K562 (cell line): Measurements from ENCODE around the gene HMGN2. TPM values are rescaled to one million over a fixed set of nuclear protein-coding genes. Genes with fewer than 3 reads are reported as not detected.

ENCODE experiments used
- ATAC-seq: fragments of 200-7000 bp; cut with Tn5 transposase; 3 replicates; pipeline ENCODE4 v1.9.1; 2020; ENCODE audit warnings: moderate library complexity
- BruUV-seq: library from RNA; stranded (reverse); fragments of 400-500 nt; replicated peaks from 2 replicates; lab custom pipeline; 2021; lab: Mats Ljungman, UMichigan
- CTCF ChIA-PET: fragments of 300-600 bp; formaldehyde crosslinking; extraction: SDS; loops from one replicate; lab custom pipeline; 2021; ENCODE audit warnings: low intra/inter-chr PET ratio; lab: Yijun Ruan, JAX
- POLR2A ChIA-PET: fragments of 300-600, 350-650 bp; sonication (Branson Sonifier 250); formaldehyde crosslinking; extraction: SDS; loops from one replicate; lab custom pipeline; 2021; ENCODE audit warnings: antibody characterized with exemption, inconsistent platforms; lab: Yijun Ruan, JAX
- DNase-seq, 4 experiments: peaks; one replicate each; pipeline versions ENCODE4 v3.0.0 to v3.0.0-alpha.2; 2011 to 2018; ENCODE audit warnings: low spot score in 3 of 4, mixed read lengths in 3 of 4; ENCODE audit errors: extremely low read depth in 1 of 4
- FAIRE-seq: peaks from 2 replicates; lab custom pipeline; 2011; peaks lifted over from hg19 to GRCh38; lab: Jason Lieb, UNC
- H2AFZ ChIP-seq: 2 replicates; pipeline ENCODE4 v1.6.0; 2011; ENCODE audit warnings: low read depth, low read length, control low read depth, inconsistent platforms
- H3K27ac ChIP-seq: fragments of 200-600 bp; 3 replicates; pipeline ENCODE4 v1.8.0; 2011; ENCODE audit warnings: low read depth, mild to moderate bottlenecking, control low read depth, inconsistent platforms, low read length, moderate library complexity, mixed read lengths; ENCODE audit errors: extremely low read depth
- H3K27me3 ChIP-seq, 2 experiments: fragments of 300-600 bp in 1 of 2; 2 replicates in 1 of 2; 3 replicates in 1 of 2; pipeline versions ENCODE4 v1.6.0 to v1.8.0; 2011; ENCODE audit warnings: inconsistent platforms in 2 of 2, low read length in 2 of 2, mild to moderate bottlenecking in 1 of 2, mixed read lengths in 1 of 2, moderate library complexity in 1 of 2; ENCODE audit not compliant: control insufficient read depth in 2 of 2, insufficient read depth in 2 of 2
- H3K36me3 ChIP-seq: fragments of 300-600 bp; 3 replicates; pipeline ENCODE4 v1.8.0; 2011; ENCODE audit warnings: mild to moderate bottlenecking, low read length, inconsistent platforms; ENCODE audit not compliant: control insufficient read depth, insufficient read depth
- H3K4me1 ChIP-seq, 2 experiments: fragments of 200-600 bp in 1 of 2; replicated peaks in 1 of 2; 2 replicates in 1 of 2; 3 replicates in 1 of 2; pipeline versions ENCODE4 v1.5.1 to v1.8.0; 2011; ENCODE audit warnings: inconsistent platforms in 2 of 2, low read length in 2 of 2, mild to moderate bottlenecking in 1 of 2, mixed read lengths in 1 of 2, moderate library complexity in 1 of 2; ENCODE audit not compliant: control insufficient read depth in 2 of 2, insufficient read depth in 2 of 2
- H3K4me2 ChIP-seq: 2 replicates; pipeline ENCODE4 v1.6.1; 2011; ENCODE audit warnings: low read length, control low read depth, inconsistent platforms, mixed read lengths; ENCODE audit not compliant: insufficient read depth
- H3K4me3 ChIP-seq: fragments of 200-600 bp; sonication (generic), shearing (Covaris generic); 2 replicates; pipeline ENCODE4 v1.5.1; 2016; ENCODE audit warnings: control low read depth, inconsistent platforms
- H3K79me2 ChIP-seq: fragments of 200-600 bp; 3 replicates; pipeline ENCODE4 v1.8.0; 2011; ENCODE audit warnings: low read length, inconsistent platforms; ENCODE audit not compliant: control insufficient read depth, insufficient read depth
- H3K9ac ChIP-seq, 2 experiments: 2 replicates each; pipeline versions ENCODE4 v1.6.0 to v1.6.1; 2011; ENCODE audit warnings: low read depth in 2 of 2, low read length in 2 of 2, control low read depth in 1 of 2, inconsistent platforms in 1 of 2, mild to moderate bottlenecking in 1 of 2, mixed read lengths in 1 of 2; ENCODE audit not compliant: insufficient read depth in 1 of 2
- H3K9me1 ChIP-seq: one replicate; pipeline ENCODE4 v1.6.0; 2011; ENCODE audit warnings: inconsistent platforms, mild to moderate bottlenecking, low read length, moderate library complexity; ENCODE audit not compliant: control insufficient read depth, insufficient read depth
- H3K9me3 ChIP-seq: replicated peaks from 2 replicates; pipeline ENCODE4 v1.5.1; 2011; ENCODE audit warnings: low read depth, low read length, inconsistent platforms; ENCODE audit not compliant: control insufficient read depth, insufficient read depth
- H4K20me1 ChIP-seq: replicated peaks from 2 replicates; pipeline ENCODE4 v1.6.1; 2011; ENCODE audit warnings: low read length, inconsistent platforms, mixed read lengths; ENCODE audit not compliant: control insufficient read depth, insufficient read depth
- ARNT ChIP-seq, 2 experiments: fragments of 450-650 bp; IDR thresholded peaks; 2 replicates each; pipeline ENCODE4 v1.6.1; 2016; ENCODE audit warnings: mild to moderate bottlenecking in 1 of 2
- BCOR ChIP-seq: fragments of 450-650 bp; IDR thresholded peaks from 2 replicates; pipeline ENCODE4 v1.6.1; 2016
- BRF2 ChIP-seq: IDR thresholded peaks from 3 replicates; pipeline ENCODE4 v1.6.1; 2011; ENCODE audit warnings: borderline replicate concordance, mild to moderate bottlenecking; ENCODE audit not compliant: insufficient read length, insufficient read depth
- CBFA2T2 ChIP-seq: fragments of 450-650 bp; conservative IDR thresholded peaks from 2 replicates; pipeline ENCODE4 v1.6.1; 2017; ENCODE audit warnings: mild to moderate bottlenecking
- CBFA2T3 ChIP-seq: fragments of 450-650 bp; IDR thresholded peaks from 2 replicates; pipeline ENCODE4 v1.6.1; 2017
- JUNB ChIP-seq: fragments of 450-650 bp; formaldehyde crosslinking; conservative IDR thresholded peaks from 2 replicates; pipeline ENCODE4 v1.4.0; 2020; ENCODE audit warnings: mild to moderate bottlenecking
- MAFG ChIP-seq: fragments of 450-650 bp; conservative IDR thresholded peaks from 2 replicates; pipeline ENCODE4 v1.6.1; 2016; ENCODE audit warnings: missing genetic modification characterization, missing compliant biosample characterization
- NCOR1 ChIP-seq: fragments of 450-650 bp; IDR thresholded peaks from 2 replicates; pipeline ENCODE4 v1.6.1; 2016; ENCODE audit warnings: mild to moderate bottlenecking, moderate library complexity
- NFE2 ChIP-seq: IDR thresholded peaks from 2 replicates; pipeline ENCODE4 v1.6.1; 2014; ENCODE audit warnings: antibody characterized with exemption, low read depth
- NR2C1 ChIP-seq, 2 experiments: fragments of 450-650 bp; IDR thresholded peaks; 2 replicates each; pipeline ENCODE4 v1.6.1; 2017; ENCODE audit warnings: mild to moderate bottlenecking in 2 of 2, antibody characterized with exemption in 1 of 2, inconsistent platforms in 1 of 2, missing compliant biosample characterization in 1 of 2, missing genetic modification characterization in 1 of 2
- POLR2AphosphoS5 ChIP-seq: IDR thresholded peaks from 2 replicates; pipeline ENCODE4 v1.6.1; 2011; ENCODE audit warnings: mild to moderate bottlenecking, low read depth, low read length, moderate library complexity; ENCODE audit not compliant: control insufficient read depth, insufficient read depth
- RBM25 ChIP-seq: fragments of 200-400 bp; formaldehyde crosslinking; IDR thresholded peaks from 2 replicates; pipeline ENCODE4 v1.6.1; 2018; ENCODE audit warnings: low read length, low read depth, moderate library complexity; ENCODE audit not compliant: severe bottlenecking
- SRF ChIP-seq, 2 experiments: fragments of 250-450, 450-650 bp in 1 of 2; sonication (Bioruptor Pico) in 1 of 2; sonication (generic) in 1 of 2; formaldehyde crosslinking; IDR thresholded peaks; 2 replicates each; pipeline versions ENCODE4 v1.5.0 to v1.5.1; 2020 to 2022; ENCODE audit warnings: mild to moderate bottlenecking in 1 of 2, missing genetic modification reagents in 1 of 2
- ZNF12 ChIP-seq: sonication (generic); formaldehyde crosslinking; IDR thresholded peaks from 2 replicates; pipeline ENCODE4 v1.4.0; 2020; ENCODE audit warnings: mild to moderate bottlenecking, missing genetic modification reagents
- WGBS: fragments of 100-300 bp; shearing (Covaris generic); methylation state at CpG from one replicate; pipeline ENCODE4 v1.1.6; 2016; ENCODE audit warnings: low coverage, mixed read lengths; ENCODE audit not compliant: insufficient coverage; ENCODE audit errors: missing lambda C conversion rate; 5-methylcytosine and 5-hydroxymethylcytosine counted together
- in situ Hi-C: fragments of 300-500 bp; cut with MboI; formaldehyde crosslinking; loops from 4 replicates; pipeline ENCODE4 v1.15.0; 2018; ENCODE audit warnings: inconsistent platforms, mixed read lengths
- intact Hi-C: fragments of 100-400 bp; cut with micrococcal nuclease; formaldehyde crosslinking; loops from 2 replicates; pipeline ENCODE4 v1.14.2; 2022
- polyA plus RNA-seq, 8 experiments: library from polyadenylated mRNA; depleted of rRNA in 4 of 8; stranded (reverse) in 5 of 8; unstranded in 3 of 8; fragments of >200 nt; fragmentation: Nextera tagmentation in 2 of 8; fragmentation: Illumina TruSeq in 1 of 8; extraction: Ambion mirVana in 2 of 8; extraction: Trizol in 1 of 8; gene quantifications; 2 replicates each; pipeline versions ENCODE4 v1.2.1 to v1.2.3, GENCODE V29; 2011 to 2014; ENCODE audit warnings: inconsistent platforms in 1 of 8, missing spikeins in 1 of 8
- total RNA-seq, 7 experiments: library from RNA; depleted of rRNA in 6 of 7; stranded (reverse); fragments of >200 nt in 6 of 7; fragmentation: Illumina TruSeq in 2 of 7; extraction: Trizol in 2 of 7; gene quantifications; 2 replicates each; pipeline versions ENCODE4 v1.2.1 to v1.2.3, GENCODE V29; 2011 to 2021; ENCODE audit warnings: low replicate concordance in 1 of 7
- TF ChIP-seq, protein P1 (sequence below): fragments of 450-650 bp; formaldehyde crosslinking; IDR thresholded peaks from 2 replicates; pipeline ENCODE4 v1.4.0; 2022; ENCODE audit warnings: mild to moderate bottlenecking, moderate library complexity

Gene HMGN2
- total and polyA plus RNA-seq, 9 of the 15 experiments (the other 6 are each of a cell fraction or from before 2014, with no cell fraction given) = 370 to 1,354 (median 965) TPM

- CTCF ChIA-PET = no interaction called here
Observed at GRCh38 chr1:26440259-26440658, 32.0 kb upstream of the HMGN2 start.

GRCh38 chr1:26449868-26450267, 22.4 kb upstream of the HMGN2 start:
- intact Hi-C loops = no loop called here
- H2AFZ ChIP-seq = no peak overlapping the region
- CTCF ChIA-PET = no interaction called here

More at GRCh38 chr1:26440259-26440658, 32.0 kb upstream of the HMGN2 start:
- Histone ChIP-seq H3K4me1 (no peaks in the 10 kb centered on the region), H3K79me2 (no peaks in the 10 kb centered on the region), H3K4me3 (no peak overlapping the region), H2AFZ (no peak overlapping the region), H3K9me3 (no peaks in the 10 kb centered on the region), H4K20me1 (no peaks in the 10 kb centered on the region), H3K9me1 (no peaks in the 10 kb centered on the region), H3K36me3 (peaks cover 84% of the 10 kb centered on the region), H3K9ac (no peak overlapping the region), H3K4me2 (no peak overlapping the region), H3K27me3 (no peaks in the 10 kb centered on the region), H3K27ac (no peak overlapping the region)
- WGBS = 88% methylated on average over 2 of the region's 2 CpGs
- no TSS peak for BruUV-seq
- in situ Hi-C loops (no loop called here), intact Hi-C loops (no loop called here)
- POLR2A ChIA-PET = interaction anchor here (0.7 to 1.9 kb wide), 2 partner anchors 8 to 9 kb away, joined by 3 to 8 read pairs; partner anchors contain the start of gene DHDDS
- TF ChIP-seq NR2C1 (IDR thresholded peaks at IDR 0.05) = no peak
- TF ChIP-seq NR2C1 (tag; IDR thresholded peaks at IDR 0.05) = no peak
- TF ChIP-seq RBM25 = peak; percentile 86
- peak; percentile 66 for TF ChIP-seq BCOR
- no peak for FAIRE-seq
- no peak for DNase-seq
- no peak for ATAC-seq

More at GRCh38 chr1:26449868-26450267, 22.4 kb upstream of the HMGN2 start:
- Histone ChIP-seq H4K20me1 (no peaks in the 10 kb centered on the region), H3K36me3 (peaks cover 81% of the 10 kb centered on the region), H3K4me1 (0 out of 5 replicates have a peak, but pooled peaks cover 0 to 3% of the 10 kb centered on the region in 2 experiments), H3K79me2 (no peaks in the 10 kb centered on the region), H3K9me3 (no peaks in the 10 kb centered on the region), H3K9me1 (no peaks in the 10 kb centered on the region), H3K4me3 (no peak overlapping the region), H3K27me3 (no peaks in the 10 kb centered on the region), H3K4me2 (no peak overlapping the region), H3K9ac (no peak overlapping the region), H3K27ac (no peak overlapping the region)
- WGBS = 44% methylated on average over 3 of the region's 3 CpGs
- in situ Hi-C loops = no loop called here
- DNase-seq = peak in 2 of 4 experiments; percentile 34 to 40
- peak; percentile 30; the same call in 1 of the 2 replicates for TF ChIP-seq POLR2AphosphoS5
- no peak for TF ChIP-seq BRF2
- no peak for TF ChIP-seq JUNB (CRISPR knock-in tag)
- TF ChIP-seq SRF (CRISPR knock-in tag; IDR thresholded peaks at IDR 0.05) = no peak
- no peak for TF ChIP-seq ZNF12 (CRISPR knock-in tag)
- no peak for TF ChIP-seq MAFG
- TF ChIP-seq CBFA2T2 = peak; percentile 42; the same call in 1 of the 2 replicates
- TF ChIP-seq CBFA2T3 = peak; percentile 70
- TF ChIP-seq NFE2 = no peak
- TF ChIP-seq, protein P1, sequence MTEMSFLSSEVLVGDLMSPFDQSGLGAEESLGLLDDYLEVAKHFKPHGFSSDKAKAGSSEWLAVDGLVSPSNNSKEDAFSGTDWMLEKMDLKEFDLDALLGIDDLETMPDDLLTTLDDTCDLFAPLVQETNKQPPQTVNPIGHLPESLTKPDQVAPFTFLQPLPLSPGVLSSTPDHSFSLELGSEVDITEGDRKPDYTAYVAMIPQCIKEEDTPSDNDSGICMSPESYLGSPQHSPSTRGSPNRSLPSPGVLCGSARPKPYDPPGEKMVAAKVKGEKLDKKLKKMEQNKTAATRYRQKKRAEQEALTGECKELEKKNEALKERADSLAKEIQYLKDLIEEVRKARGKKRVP (CRISPR knock-in tag) = no peak
- no peak for TF ChIP-seq ARNT (IDR thresholded peaks at IDR 0.05)
- TF ChIP-seq NCOR1 = 0 out of 2 replicates have a peak, but pooled peaks have one; percentile 34
- peak; percentile 71 for FAIRE-seq
- POLR2A ChIA-PET = interaction anchor here (0.6 to 1.2 kb wide), 7 partner anchors 8 to 928 kb away, joined by 3 to 4 read pairs (median 3); partner anchors contain the start of gene HMGN2
- peak; percentile 62 for ATAC-seq
- BruUV-seq = no TSS peak
